Mammary microvascular endothelial cell (primary cell): ENCODE measurements around the gene CCDC74B. TPM values are rescaled to one million over a fixed set of nuclear protein-coding genes. Genes with fewer than 3 reads are reported as not detected.

Source experiments
- total RNA-seq: library from RNA; depleted of rRNA; stranded (reverse); fragments of >200 nt; gene quantifications from 2 replicates; pipeline ENCODE4 v1.2.3, GENCODE V29; 2015

Gene CCDC74B
- 0.93 and 1.8 TPM in 2 replicates for total RNA-seq

DNA sequence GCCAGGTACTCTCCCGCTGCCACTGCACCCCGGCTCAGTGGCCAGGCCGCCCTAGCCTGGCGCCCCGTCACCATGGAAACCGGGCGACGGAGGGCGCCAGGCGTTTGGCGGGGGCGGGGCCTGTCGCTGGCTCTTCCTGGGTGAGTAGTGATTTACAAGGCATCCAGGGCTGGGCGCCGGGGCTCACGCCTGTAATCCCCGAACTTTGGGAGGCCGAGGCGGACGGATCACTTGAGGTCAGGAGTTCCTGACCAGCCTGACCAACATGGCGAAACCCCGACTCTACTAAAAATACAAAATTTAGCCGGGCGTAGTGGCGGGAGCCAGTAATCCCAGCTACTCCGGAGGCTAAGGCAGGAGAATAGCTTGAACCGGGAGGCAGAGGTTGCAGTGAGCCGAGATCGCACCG, at the start of gene CCDC74B:
Gene CCDC74B (minus strand): TSS at position 107 of the 409 bp plus-strand sequence. CDS start 116 bp downstream, outside the sequence.

DNA sequence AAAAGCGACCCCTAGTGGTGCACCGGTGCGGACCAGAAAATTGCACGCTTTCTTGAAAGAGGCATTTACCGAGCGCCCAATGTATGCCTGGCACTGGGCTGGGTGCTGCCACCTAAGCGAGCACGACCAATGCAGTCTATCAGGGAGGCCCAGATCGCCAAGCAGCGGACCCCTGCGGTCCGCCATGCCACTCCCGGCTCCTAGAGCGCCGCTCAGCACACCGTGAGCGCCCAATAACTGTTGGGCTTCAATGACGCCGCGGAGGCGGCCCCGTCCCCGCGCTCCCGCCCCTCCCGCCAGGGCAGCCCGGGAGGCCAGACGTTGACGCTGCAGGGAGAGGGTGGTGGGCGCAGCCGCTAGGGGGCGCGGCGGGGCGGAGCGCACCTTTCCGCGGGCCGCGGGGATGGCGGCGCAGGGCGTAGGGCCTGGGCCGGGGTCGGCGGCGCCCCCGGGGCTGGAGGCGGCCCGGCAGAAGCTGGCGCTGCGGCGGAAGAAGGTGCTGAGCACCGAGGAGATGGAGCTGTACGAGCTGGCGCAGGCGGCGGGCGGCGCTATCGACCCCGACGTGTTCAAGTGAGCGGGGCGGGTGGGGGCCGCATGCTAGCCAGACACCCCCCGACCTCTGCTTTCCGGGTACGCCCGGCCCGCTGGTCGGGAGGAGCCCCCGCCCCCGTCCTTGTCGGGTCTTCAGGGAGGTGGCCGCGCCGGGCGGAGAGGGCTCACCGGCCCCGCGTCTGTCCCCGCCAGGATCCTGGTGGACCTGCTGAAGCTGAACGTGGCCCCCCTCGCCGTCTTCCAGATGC, 37.2 kb upstream of the CCDC74B start, which contains the start of gene MZT2B:
Gene MZT2B (plus strand): TSS at position 383 of the 803 bp plus-strand sequence. CDS start 21 bp downstream, at position 404.

DNA sequence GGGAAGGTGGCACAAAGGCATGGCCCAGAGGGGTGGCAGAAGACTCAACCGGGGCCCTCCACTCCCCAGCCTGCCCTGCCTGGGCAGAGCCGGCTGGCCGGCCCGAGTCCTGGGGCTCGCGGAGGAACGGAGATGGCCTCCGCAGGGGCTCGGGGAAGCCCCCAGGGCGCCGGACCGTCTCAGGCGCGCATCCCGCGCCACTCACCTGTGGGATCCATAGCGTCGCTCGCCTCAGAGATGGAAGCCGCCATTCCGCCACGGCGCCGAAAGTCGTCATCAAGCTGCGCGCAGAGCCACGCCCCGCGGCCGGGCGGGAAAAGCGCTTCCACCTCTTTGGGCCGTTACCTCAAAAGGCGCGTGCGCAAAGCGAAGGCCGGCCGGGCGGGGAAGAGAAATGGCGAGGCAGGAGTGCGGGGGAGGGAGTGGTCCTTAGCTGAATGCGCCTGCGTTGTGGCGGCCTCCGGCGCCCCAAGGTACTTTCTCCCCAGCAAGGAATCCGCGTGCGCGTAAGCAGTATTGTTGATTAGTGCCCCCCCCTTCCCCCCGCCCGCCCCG, 36.5 kb upstream of the CCDC74B start, which contains the start of gene SMPD4:
Gene SMPD4 (minus strand): TSS at position 278 of the 555 bp plus-strand sequence. CDS start 5,010 bp downstream, outside the sequence.

DNA sequence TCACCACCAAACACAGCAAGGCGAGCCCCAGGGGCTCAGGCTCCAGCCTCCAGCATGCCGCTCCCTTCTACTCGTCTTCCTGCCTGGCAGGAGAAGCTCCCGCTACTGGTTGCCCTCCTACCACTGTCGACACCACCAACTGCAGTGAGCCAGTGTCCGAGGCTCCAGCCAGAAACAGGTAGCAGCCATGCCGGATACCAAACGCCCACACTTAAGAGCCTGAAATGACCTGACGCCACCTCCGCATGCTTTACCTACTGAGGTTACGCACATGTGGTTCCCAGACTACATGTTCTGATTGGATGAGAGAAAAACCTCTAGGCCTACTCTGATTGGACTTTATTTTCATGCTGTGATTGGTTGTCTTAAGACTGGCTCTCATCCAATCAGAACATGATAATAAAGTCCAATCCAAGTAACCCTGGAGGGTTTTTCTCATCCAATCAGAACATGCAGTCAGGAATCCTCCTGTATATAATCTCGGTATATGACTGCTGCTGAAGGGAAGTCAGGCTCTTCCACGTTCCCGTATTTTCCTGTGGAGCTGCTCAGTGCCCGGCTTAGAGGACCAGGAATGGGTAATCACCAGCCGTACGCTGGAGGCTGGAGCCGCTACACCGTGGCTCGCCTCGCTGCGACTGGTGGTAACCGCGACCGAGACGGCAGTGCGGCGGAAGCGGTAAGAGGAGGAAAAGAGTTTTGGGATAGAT, 15.6 kb downstream of the CCDC74B start, which contains the start of gene POTEF:
Gene POTEF (minus strand): TSS at position 103 of the 710 bp plus-strand sequence. CDS start 8,707 bp downstream, outside the sequence.

Other genes starting within 250 kb of the CCDC74B start
- gene RAB6C, start 165.4 kb downstream of the CCDC74B start, total RNA-seq: not detected in 2 replicates
- gene POTEF, start 15.9 kb downstream of the CCDC74B start, total RNA-seq: under 0.01 TPM in 1 of 2 replicates, not detected in the other
- 56.7 and 61.7 TPM in 2 replicates for gene SMPD4, start 36.5 kb upstream of the CCDC74B start, total RNA-seq
- 192 and 220 TPM in 2 replicates for gene MZT2B, start 37.1 kb upstream of the CCDC74B start, total RNA-seq
- not detected in 2 replicates for gene TUBA3E, start 53.3 kb upstream of the CCDC74B start, total RNA-seq
- gene IMP4, start 197.8 kb upstream of the CCDC74B start, total RNA-seq: 114 TPM in 2 replicates
- 20.4 and 26.6 TPM in 2 replicates for gene PTPN18, start 210.9 kb upstream of the CCDC74B start, total RNA-seq